ENCODE results near the gene GK.

GK gene

DNA sequence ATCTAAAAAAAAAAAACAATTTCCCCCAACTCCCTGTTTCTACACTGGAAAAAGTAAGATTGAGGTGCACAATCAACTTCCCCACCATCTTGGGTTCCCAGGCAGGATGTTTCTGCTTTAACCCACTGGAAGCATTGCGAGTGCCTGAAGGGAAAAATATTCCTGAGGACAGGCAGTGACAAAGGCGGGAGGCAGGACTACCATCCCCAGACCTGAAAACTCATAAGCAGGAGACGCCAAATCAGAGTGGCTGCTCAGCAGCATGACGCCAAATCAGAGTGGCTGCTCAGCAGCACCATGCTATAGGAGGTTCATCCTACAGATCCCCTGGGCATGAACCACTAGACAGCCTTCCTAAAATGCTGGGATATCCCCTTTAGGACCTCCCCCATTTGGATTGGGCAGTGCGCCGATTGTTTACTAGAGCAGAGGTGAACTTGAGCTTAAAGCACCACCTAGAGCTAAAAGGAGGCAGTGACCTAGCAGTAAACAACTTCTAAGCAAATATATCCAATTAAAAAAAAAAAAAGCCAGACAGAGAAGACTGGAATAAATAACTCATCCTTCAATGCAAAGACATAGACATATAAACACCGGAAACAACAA lies 35.0 kb upstream of the GK start:
- Histone ChIP-seq H3K36me3 (ENCODE audit: control insufficient read depth in 2 of 2, insufficient read depth in 1 of 2, low read length in 2 of 2) (no peaks in the 10 kb centered on the region), H3K27ac (ENCODE audit: extremely low read depth, low read depth, low read length) (no peak overlapping the region), H3K4me1 (ENCODE audit: control insufficient read depth, insufficient read depth, low read length) (no peaks in the 10 kb centered on the region), H3K4me3 (ENCODE audit: low read depth, low read length) (no peak overlapping the region), H3K9me3 (ENCODE audit: control insufficient read depth, insufficient read depth, low read depth, low read length) (no peaks in the 10 kb centered on the region; the same call in 1 of the 2 replicates)
- TF ChIP-seq, protein P1, sequence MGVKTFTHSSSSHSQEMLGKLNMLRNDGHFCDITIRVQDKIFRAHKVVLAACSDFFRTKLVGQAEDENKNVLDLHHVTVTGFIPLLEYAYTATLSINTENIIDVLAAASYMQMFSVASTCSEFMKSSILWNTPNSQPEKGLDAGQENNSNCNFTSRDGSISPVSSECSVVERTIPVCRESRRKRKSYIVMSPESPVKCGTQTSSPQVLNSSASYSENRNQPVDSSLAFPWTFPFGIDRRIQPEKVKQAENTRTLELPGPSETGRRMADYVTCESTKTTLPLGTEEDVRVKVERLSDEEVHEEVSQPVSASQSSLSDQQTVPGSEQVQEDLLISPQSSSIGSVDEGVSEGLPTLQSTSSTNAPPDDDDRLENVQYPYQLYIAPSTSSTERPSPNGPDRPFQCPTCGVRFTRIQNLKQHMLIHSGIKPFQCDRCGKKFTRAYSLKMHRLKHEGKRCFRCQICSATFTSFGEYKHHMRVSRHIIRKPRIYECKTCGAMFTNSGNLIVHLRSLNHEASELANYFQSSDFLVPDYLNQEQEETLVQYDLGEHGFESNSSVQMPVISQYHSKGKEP (tag by site-specific recombination; IDR thresholded peaks at IDR 0.05), result no peak
- TF ChIP-seq, protein P2, sequence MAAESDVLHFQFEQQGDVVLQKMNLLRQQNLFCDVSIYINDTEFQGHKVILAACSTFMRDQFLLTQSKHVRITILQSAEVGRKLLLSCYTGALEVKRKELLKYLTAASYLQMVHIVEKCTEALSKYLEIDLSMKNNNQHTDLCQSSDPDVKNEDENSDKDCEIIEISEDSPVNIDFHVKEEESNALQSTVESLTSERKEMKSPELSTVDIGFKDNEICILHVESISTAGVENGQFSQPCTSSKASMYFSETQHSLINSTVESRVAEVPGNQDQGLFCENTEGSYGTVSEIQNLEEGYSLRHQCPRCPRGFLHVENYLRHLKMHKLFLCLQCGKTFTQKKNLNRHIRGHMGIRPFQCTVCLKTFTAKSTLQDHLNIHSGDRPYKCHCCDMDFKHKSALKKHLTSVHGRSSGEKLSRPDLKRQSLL (tag by site-specific recombination; IDR thresholded peaks at IDR 0.05), result no peak
- TF ChIP-seq OVOL3 (tag by site-specific recombination; IDR thresholded peaks at IDR 0.05), result no peak
- no peak for TF ChIP-seq ZNF354C (tag by site-specific recombination; IDR thresholded peaks at IDR 0.05; ENCODE audit: borderline replicate concordance, low read depth)
- TF ChIP-seq ZXDB (tag by site-specific recombination; IDR thresholded peaks at IDR 0.05), result no peak
- TF ChIP-seq ZNF274 (IDR thresholded peaks at IDR 0.05; ENCODE audit: low read length), result no peak
- no peak for TF ChIP-seq ZNF274 (tag by site-specific recombination; IDR thresholded peaks at IDR 0.05; ENCODE audit: borderline replicate concordance)
- TF ChIP-seq, protein P3, sequence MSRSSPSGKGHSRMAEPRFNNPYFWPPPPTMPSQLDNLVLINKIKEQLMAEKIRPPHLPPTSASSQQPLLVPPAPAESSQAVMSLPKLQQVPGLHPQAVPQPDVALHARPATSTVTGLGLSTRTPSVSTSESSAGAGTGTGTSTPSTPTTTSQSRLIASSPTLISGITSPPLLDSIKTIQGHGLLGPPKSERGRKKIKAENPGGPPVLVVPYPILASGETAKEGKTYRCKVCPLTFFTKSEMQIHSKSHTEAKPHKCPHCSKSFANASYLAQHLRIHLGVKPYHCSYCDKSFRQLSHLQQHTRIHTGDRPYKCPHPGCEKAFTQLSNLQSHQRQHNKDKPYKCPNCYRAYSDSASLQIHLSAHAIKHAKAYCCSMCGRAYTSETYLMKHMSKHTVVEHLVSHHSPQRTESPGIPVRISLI (tag by site-specific recombination; IDR thresholded peaks at IDR 0.05), result no peak
- TF ChIP-seq ZSCAN23 (tag by site-specific recombination; IDR thresholded peaks at IDR 0.05), result no peak
- no peak for TF ChIP-seq ZBTB21 (tag by site-specific recombination; IDR thresholded peaks at IDR 0.05)
- TF ChIP-seq BCL11A (tag by site-specific recombination; IDR thresholded peaks at IDR 0.05; ENCODE audit: low read depth), result no peak
- TF ChIP-seq ZNF843 (tag by site-specific recombination; IDR thresholded peaks at IDR 0.05), result no peak
- no peak for TF ChIP-seq ZNF223 (tag by site-specific recombination; IDR thresholded peaks at IDR 0.05)
- CTCF ChIA-PET, result no interaction called here
- POLR2A ChIA-PET, result no interaction called here

DNA sequence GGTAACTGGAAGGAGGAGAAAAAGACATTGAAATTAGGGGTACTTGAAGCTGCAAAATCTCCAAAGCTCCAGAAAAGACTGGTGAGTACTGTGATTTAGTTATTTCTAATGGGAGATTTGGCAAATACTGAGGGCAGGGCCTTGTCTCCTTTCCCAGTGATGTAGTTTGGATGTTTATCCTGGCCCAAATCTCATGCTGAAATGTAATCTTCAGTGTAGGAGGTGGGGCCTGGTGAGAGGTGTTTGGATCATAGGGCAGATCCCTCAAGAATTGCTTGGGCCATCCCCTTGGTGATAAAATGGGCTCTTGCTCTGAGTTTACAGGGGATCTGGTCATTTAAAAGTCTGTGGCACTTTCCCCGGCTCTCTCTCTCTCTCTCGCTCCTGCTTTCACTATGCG lies 33.1 kb upstream of the GK start:
- ChIA-PET POLR2A (no interaction called here), CTCF (interaction anchor here (1.2 kb wide), 1 partner anchor 50 kb away, joined by 3 read pairs; no protein-coding TSS in a partner anchor)
- Histone ChIP-seq H3K36me3 (ENCODE audit: control insufficient read depth in 2 of 2, insufficient read depth in 1 of 2, low read length in 2 of 2) (no peaks in the 10 kb centered on the region), H3K4me1 (ENCODE audit: control insufficient read depth, insufficient read depth, low read length) (no peaks in the 10 kb centered on the region), H3K4me3 (ENCODE audit: low read depth, low read length) (no peak overlapping the region), H3K27ac (ENCODE audit: extremely low read depth, low read depth, low read length) (no peak overlapping the region), H3K9me3 (ENCODE audit: control insufficient read depth, insufficient read depth, low read depth, low read length) (no peaks in the 10 kb centered on the region; the same call in 1 of the 2 replicates)
- TF ChIP-seq ZNF548 (tag by site-specific recombination; IDR thresholded peaks at IDR 0.05) (no peak), ZNF610 (tag by site-specific recombination; IDR thresholded peaks at IDR 0.05; ENCODE audit: borderline replicate concordance) (no peak), ZNF621 (tag by site-specific recombination; IDR thresholded peaks at IDR 0.05) (no peak), KLF10 (tag by site-specific recombination; IDR thresholded peaks at IDR 0.05) (no peak), ZNF561 (tag by site-specific recombination; IDR thresholded peaks at IDR 0.05; ENCODE audit: borderline replicate concordance) (no peak), ZNF391 (tag by site-specific recombination; IDR thresholded peaks at IDR 0.05; ENCODE audit: borderline replicate concordance, low read depth) (no peak), OVOL3 (tag by site-specific recombination; IDR thresholded peaks at IDR 0.05) (no peak)

Measured in HEK293 (cell line).